ENCODE results near the gene PPP1R15A. TPM values are rescaled to one million over a fixed set of nuclear protein-coding genes. Genes with fewer than 3 reads are reported as not detected.

PPP1R15A gene
- total and polyA plus RNA-seq, 2 experiments from 2014 or later = 14.0 to 15.8 TPM

- TF ChIP-seq CTCF (conservative IDR thresholded peaks at IDR 0.05; ENCODE audit: low read depth in 2 of 2) (no peak), EZH2phosphoT487 (IDR thresholded peaks at IDR 0.05; ENCODE audit: unreplicated experiment) (no peak), CREB1 (CRISPR knock-in tag; IDR thresholded peaks at IDR 0.05; ENCODE audit: low read depth) (no peak)
Observed at GRCh38 chr19:48915757-48916156, 43.5 kb downstream of the PPP1R15A start (continued).

- Histone ChIP-seq H3K9me2 (ENCODE audit: insufficient read depth) (no peaks in the 10 kb centered on the region), H3K79me2 (replicated peaks; ENCODE audit: insufficient read depth) (no peaks in the 10 kb centered on the region), H4K20me1 (replicated peaks; ENCODE audit: insufficient read depth) (peaks cover 3% of the 10 kb centered on the region), H3K27ac (ENCODE audit: low read depth) (no peak overlapping the region), H3K36me3 (ENCODE audit: insufficient read depth) (peaks cover 12% of the 10 kb centered on the region; the same call in 1 of the 2 replicates), H3K4me2 (no peak overlapping the region), H3K4me3 (no peak overlapping the region), H3F3A (replicated peaks; ENCODE audit: low read depth) (0 out of 2 replicates have a peak, but pooled peaks cover 8% of the 10 kb centered on the region), H3K4me1 (ENCODE audit: insufficient read depth) (no peaks in the 10 kb centered on the region), H2AFZ (no peak overlapping the region), H3K27me3 (ENCODE audit: insufficient read depth) (no peaks in the 10 kb centered on the region)
- Mint-ChIP-seq H3K9me3 (no peaks in the 10 kb centered on the region), H3K4me1 (no peaks in the 10 kb centered on the region), H3K27ac (no peak overlapping the region), H3K36me3 (ENCODE audit: low read depth) (peaks cover 29% of the 10 kb centered on the region), H3K4me3 (no peak overlapping the region), H3K27me3 (ENCODE audit: insufficient read depth, low read depth, poor library complexity) (peaks cover 2% of the 10 kb centered on the region)
- ATAC-seq = no peak
- no peak for DNase-seq (ENCODE audit: low spot score)
- TF ChIP-seq CREB1 (CRISPR knock-in tag; IDR thresholded peaks at IDR 0.05; ENCODE audit: low read depth) (no peak), ZNF331 (CRISPR knock-in tag; IDR thresholded peaks at IDR 0.05; ENCODE audit: low read depth) (no peak), JUNB (IDR thresholded peaks at IDR 0.05; ENCODE audit: unreplicated experiment) (no peak), ETS1 (IDR thresholded peaks at IDR 0.05) (no peak), EZH2phosphoT487 (IDR thresholded peaks at IDR 0.05; ENCODE audit: unreplicated experiment) (no peak), STAT1 (IDR thresholded peaks at IDR 0.05; ENCODE audit: unreplicated experiment) (no peak), POLR2AphosphoS5 (IDR thresholded peaks at IDR 0.05; ENCODE audit: low read depth) (no peak), REST (IDR thresholded peaks at IDR 0.05; ENCODE audit: unreplicated experiment) (no peak), NANOG (IDR thresholded peaks at IDR 0.05; ENCODE audit: borderline replicate concordance) (no peak), ZNF114 (CRISPR knock-in tag; IDR thresholded peaks at IDR 0.05) (no peak), EZH2 (IDR thresholded peaks at IDR 0.05; ENCODE audit: low read depth, unreplicated experiment) (no peak), ZNF462 (CRISPR knock-in tag; IDR thresholded peaks at IDR 0.05) (no peak)
Observed at GRCh38 chr19:48918071-48918470, 45.9 kb downstream of the PPP1R15A start.
